Coronary artery (tissue), 2 donors: ENCODE data around the gene ZDBF2.

Experiments
- DNase-seq: peaks from one replicate; pipeline ENCODE4 v3.0.0-alpha.2; 2017; ENCODE audit warnings: low spot score
- H3K27ac ChIP-seq, 2 donors: fragments of 200-600 bp; sonication (generic); one replicate each; pipeline ENCODE4 v1.5.1; 2016 to 2019
- H3K4me3 ChIP-seq: fragments of 200-600 bp; sonication (generic); 2 replicates; pipeline ENCODE4 v1.5.1; 2016; ENCODE audit warnings: mild to moderate bottlenecking, moderate library complexity
- TF ChIP-seq, protein P1 (sequence below): fragments of 200-600 bp; sonication (generic); IDR thresholded peaks from one replicate; pipeline ENCODE4 v1.5.1; 2019; ENCODE audit warnings: antibody characterized with exemption

Gene ZDBF2

DNA sequence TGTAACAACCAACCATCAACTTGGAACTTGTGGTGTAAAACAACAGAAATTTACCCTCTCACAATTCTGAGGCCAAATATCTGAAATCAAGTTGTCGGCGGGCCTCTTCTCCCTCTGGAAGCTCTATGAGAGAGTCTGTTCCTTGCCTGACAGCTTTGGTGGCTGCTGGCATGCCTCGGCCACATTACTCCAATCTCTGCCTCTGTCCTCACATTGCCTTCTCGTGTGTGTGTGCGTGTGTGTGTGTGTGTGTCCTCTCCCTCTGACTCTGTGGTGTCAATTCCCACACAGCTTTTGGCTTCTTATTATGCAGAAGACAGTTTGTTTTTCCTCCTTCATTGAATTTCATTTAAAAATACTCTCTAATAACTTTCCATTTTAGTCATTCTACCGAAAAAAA is 50.4 kb downstream of the ZDBF2 start:
- TF ChIP-seq, protein P1, sequence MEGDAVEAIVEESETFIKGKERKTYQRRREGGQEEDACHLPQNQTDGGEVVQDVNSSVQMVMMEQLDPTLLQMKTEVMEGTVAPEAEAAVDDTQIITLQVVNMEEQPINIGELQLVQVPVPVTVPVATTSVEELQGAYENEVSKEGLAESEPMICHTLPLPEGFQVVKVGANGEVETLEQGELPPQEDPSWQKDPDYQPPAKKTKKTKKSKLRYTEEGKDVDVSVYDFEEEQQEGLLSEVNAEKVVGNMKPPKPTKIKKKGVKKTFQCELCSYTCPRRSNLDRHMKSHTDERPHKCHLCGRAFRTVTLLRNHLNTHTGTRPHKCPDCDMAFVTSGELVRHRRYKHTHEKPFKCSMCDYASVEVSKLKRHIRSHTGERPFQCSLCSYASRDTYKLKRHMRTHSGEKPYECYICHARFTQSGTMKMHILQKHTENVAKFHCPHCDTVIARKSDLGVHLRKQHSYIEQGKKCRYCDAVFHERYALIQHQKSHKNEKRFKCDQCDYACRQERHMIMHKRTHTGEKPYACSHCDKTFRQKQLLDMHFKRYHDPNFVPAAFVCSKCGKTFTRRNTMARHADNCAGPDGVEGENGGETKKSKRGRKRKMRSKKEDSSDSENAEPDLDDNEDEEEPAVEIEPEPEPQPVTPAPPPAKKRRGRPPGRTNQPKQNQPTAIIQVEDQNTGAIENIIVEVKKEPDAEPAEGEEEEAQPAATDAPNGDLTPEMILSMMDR = no peak
- H3K27ac ChIP-seq = no peak overlapping the region

DNA sequence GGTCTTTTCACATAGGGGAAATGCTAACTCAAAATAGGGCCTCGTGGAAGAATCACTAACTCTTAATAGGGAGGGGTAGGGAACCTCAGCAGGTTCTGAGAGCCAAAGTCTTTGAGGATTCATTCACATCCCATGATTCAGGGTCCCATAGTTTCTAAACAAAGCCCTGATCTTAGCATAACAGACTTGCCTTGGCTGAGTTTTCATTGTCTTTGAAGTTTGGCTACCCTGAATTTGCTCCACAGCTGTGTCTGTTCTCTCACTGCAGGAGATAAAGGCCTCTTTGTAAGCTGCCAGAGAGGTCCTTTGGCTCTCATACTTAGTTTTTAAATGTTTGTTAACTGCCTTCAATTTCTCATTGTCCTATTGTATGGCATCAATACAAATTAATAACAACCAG is 54.5 kb downstream of the ZDBF2 start:
- TF ChIP-seq, protein P1 = no peak
- no peak overlapping the region for H3K27ac ChIP-seq
- H3K4me3 ChIP-seq = no peak overlapping the region
- no peak for DNase-seq

More for the DNA sequence above, 50.4 kb downstream of the ZDBF2 start:
- H3K4me3 ChIP-seq = no peak overlapping the region
- no peak for DNase-seq

DNA sequence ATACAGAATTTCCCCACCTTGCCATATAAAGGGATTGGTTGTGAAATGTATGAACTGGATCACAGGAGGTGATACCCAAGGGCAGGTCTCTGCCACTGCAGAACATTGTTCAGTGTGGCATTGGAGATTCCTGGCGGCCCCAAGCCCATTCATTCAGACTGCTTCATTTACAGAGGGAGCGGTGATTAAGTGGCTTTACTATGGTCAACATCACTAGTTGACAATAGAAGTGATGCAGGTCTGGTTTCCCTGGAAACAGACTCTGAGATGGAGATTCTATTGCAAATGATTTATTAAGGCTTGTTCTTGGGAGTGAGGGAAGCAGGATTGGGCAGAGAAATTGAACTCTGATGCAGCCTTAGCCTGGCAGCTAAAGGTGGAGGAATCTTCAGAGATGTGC is 62.4 kb downstream of the ZDBF2 start:
- Histone ChIP-seq H3K4me3 (no peak overlapping the region), H3K27ac (no peak overlapping the region)
- DNase-seq = no peak
- TF ChIP-seq, protein P1 = no peak

- H3K27ac ChIP-seq = no peak overlapping the region
- TF ChIP-seq, protein P1 = no peak
- H3K4me3 ChIP-seq = no peak overlapping the region
- no peak for DNase-seq
Measured at GRCh38 chr2:206337956-206338355, 63.5 kb downstream of the ZDBF2 start.

GRCh38 chr2:206341396-206341795 is 66.9 kb downstream of the ZDBF2 start:
- Histone ChIP-seq H3K4me3 (no peak overlapping the region), H3K27ac (no peak overlapping the region)
- DNase-seq = no peak
- TF ChIP-seq, protein P1 = no peak

DNA sequence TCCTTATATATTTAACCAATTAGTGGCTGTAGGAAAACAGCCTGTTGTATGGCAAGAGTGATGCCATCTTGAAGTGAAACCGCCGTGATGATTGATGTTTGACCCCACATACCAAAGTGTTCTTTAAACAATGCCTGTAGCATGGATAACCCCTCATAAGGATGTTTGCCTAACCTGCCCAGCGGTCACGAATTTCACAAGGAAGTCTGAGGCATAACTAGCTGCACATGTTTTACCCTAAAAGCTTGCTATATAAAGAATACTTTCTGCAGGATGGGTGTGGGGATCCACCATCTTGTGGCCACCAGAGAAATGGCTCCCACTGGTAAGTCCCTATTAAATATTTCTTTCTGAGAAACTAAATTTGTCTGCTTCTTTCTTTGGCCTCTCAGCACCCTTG is 68.7 kb downstream of the ZDBF2 start:
- H3K27ac ChIP-seq = no peak overlapping the region
- TF ChIP-seq, protein P1 = no peak

GRCh38 chr2:206343816-206344215 is 69.4 kb downstream of the ZDBF2 start:
- TF ChIP-seq, protein P1 = no peak
- Histone ChIP-seq H3K27ac (no peak overlapping the region), H3K4me3 (no peak overlapping the region)
- DNase-seq = no peak

More for the DNA sequence above, 68.7 kb downstream of the ZDBF2 start:
- no peak overlapping the region for H3K4me3 ChIP-seq
- no peak for DNase-seq
